ENCODE measurements around the gene FRS3.

GRCh38 chr6:41759106-41759904 lies 20.4 kb downstream of the FRS3 start:
- TF ChIP-seq, protein P1, sequence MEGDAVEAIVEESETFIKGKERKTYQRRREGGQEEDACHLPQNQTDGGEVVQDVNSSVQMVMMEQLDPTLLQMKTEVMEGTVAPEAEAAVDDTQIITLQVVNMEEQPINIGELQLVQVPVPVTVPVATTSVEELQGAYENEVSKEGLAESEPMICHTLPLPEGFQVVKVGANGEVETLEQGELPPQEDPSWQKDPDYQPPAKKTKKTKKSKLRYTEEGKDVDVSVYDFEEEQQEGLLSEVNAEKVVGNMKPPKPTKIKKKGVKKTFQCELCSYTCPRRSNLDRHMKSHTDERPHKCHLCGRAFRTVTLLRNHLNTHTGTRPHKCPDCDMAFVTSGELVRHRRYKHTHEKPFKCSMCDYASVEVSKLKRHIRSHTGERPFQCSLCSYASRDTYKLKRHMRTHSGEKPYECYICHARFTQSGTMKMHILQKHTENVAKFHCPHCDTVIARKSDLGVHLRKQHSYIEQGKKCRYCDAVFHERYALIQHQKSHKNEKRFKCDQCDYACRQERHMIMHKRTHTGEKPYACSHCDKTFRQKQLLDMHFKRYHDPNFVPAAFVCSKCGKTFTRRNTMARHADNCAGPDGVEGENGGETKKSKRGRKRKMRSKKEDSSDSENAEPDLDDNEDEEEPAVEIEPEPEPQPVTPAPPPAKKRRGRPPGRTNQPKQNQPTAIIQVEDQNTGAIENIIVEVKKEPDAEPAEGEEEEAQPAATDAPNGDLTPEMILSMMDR (IDR thresholded peaks at IDR 0.05; ENCODE audit: insufficient read depth, low read length, poor library complexity, severe bottlenecking), result no peak
- TF ChIP-seq EZH2phosphoT487 (conservative IDR thresholded peaks at IDR 0.05; ENCODE audit: low read length), result no peak
